HCT116 (cell line): ENCODE data around the gene SLC25A42. TPM values are rescaled to one million over a fixed set of nuclear protein-coding genes. Genes with fewer than 3 reads are reported as not detected.

ENCODE experiments used
- ATAC-seq: fragments of 200-7000 bp; cut with Tn5 transposase; 2 replicates; pipeline ENCODE4 v1.9.1; 2020; ENCODE audit warnings: mild to moderate bottlenecking, moderate library complexity
- BruUV-seq: library from RNA; stranded (reverse); fragments of 400-500 nt; replicated peaks from 2 replicates; lab custom pipeline; 2021; lab: Mats Ljungman, UMichigan
- CTCF ChIA-PET: fragments of 300-600 bp; sonication (Branson Sonifier 250); formaldehyde crosslinking; loops from one replicate; lab custom pipeline; 2021; ENCODE audit warnings: antibody characterized with exemption; lab: Charles Lee
- POLR2A ChIA-PET: fragments of 300-600, 350-600 bp; sonication (Branson Sonifier 250); formaldehyde crosslinking; loops from one replicate; lab custom pipeline; 2021; ENCODE audit warnings: antibody characterized with exemption; lab: Charles Lee
- RAD21 ChIA-PET, 2 experiments: fragments of 300-600 bp; sonication (Branson Sonifier 250); formaldehyde crosslinking; loops; one replicate each; lab custom pipeline; 2023; ENCODE audit warnings: low total read pairs in 2 of 2; ENCODE audit not compliant: uncharacterized antibody in 2 of 2, unreplicated experiment in 2 of 2, low non-redundant PET in 1 of 2; lab: Charles Lee
- DNase-seq: peaks from one replicate; pipeline ENCODE4 v3.0.0-alpha.2; 2010; ENCODE audit warnings: low read depth, low spot score
- H2AFZ ChIP-seq: fragments of 200-600 bp; shearing (Covaris generic), sonication (generic); 2 replicates; pipeline ENCODE4 v1.6.1; 2017; ENCODE audit warnings: low read depth, mixed run types, mixed read lengths, antibody characterized with exemption, low read length; ENCODE audit not compliant: poor library complexity, severe bottlenecking
- H3K27ac ChIP-seq: 2 replicates; pipeline ENCODE4 v1.5.1; 2012; ENCODE audit warnings: low read depth, low read length
- H3K27me3 ChIP-seq: fragments of 200-600 bp; sonication (generic); 2 replicates; pipeline ENCODE4 v1.6.1; 2016; ENCODE audit warnings: mixed run types, low read length, mixed read lengths; ENCODE audit not compliant: insufficient read depth
- H3K36me3 ChIP-seq, 2 experiments: fragments of 200-500 bp in 1 of 2; fragments of 200-600 bp in 1 of 2; sonication (Bioruptor generic) in 1 of 2; sonication (generic) in 1 of 2; 2 replicates each; pipeline versions ENCODE4 v1.5.1 to v1.6.1; 2014 to 2016; ENCODE audit warnings: low read length in 2 of 2, inconsistent platforms in 1 of 2, mixed read lengths in 1 of 2, mixed run types in 1 of 2; ENCODE audit not compliant: insufficient read depth in 2 of 2, control insufficient read depth in 1 of 2
- H3K4me1 ChIP-seq, 2 experiments: fragments of 200-600 bp in 1 of 2; sonication (generic) in 1 of 2; 2 replicates each; pipeline versions ENCODE4 v1.5.1 to v1.6.1; 2012 to 2017; ENCODE audit warnings: low read length in 2 of 2, inconsistent platforms in 1 of 2, mild to moderate bottlenecking in 1 of 2, mixed read lengths in 1 of 2, mixed run types in 1 of 2, moderate library complexity in 1 of 2; ENCODE audit not compliant: insufficient read depth in 2 of 2, control insufficient read depth in 1 of 2
- H3K4me2 ChIP-seq: fragments of 200-600 bp; sonication (generic); 2 replicates; pipeline ENCODE4 v1.6.1; 2017; ENCODE audit warnings: mixed run types, low read length, mixed read lengths
- H3K4me3 ChIP-seq, 2 experiments: fragments of 200-600 bp in 1 of 2; sonication (generic) in 1 of 2; replicated peaks in 1 of 2; 2 replicates each; pipeline ENCODE4 v1.5.1; 2011 to 2016; ENCODE audit warnings: low read length in 2 of 2, control low read depth in 1 of 2, low read depth in 1 of 2, mild to moderate bottlenecking in 1 of 2, mixed read lengths in 1 of 2, mixed run types in 1 of 2
- H3K79me2 ChIP-seq: fragments of 200-600 bp; sonication (generic); 2 replicates; pipeline ENCODE4 v1.6.1; 2017; ENCODE audit warnings: mild to moderate bottlenecking, mixed run types, low read length, moderate library complexity, mixed read lengths; ENCODE audit not compliant: insufficient read depth
- H3K9ac ChIP-seq: fragments of 200-600 bp; sonication (generic); 2 replicates; pipeline ENCODE4 v1.6.1; 2016; ENCODE audit warnings: low read length, mixed read lengths
- H3K9me2 ChIP-seq: fragments of 200-600 bp; sonication (generic), shearing (Covaris generic); 2 replicates; pipeline ENCODE4 v1.6.1; 2017; ENCODE audit warnings: mixed run types, mild to moderate bottlenecking, moderate library complexity; ENCODE audit not compliant: insufficient read depth
- H3K9me3 ChIP-seq, 2 experiments: fragments of 200-500 bp in 1 of 2; fragments of 200-600 bp in 1 of 2; sonication (Bioruptor generic) in 1 of 2; sonication (generic) in 1 of 2; 2 replicates each; pipeline ENCODE4 v1.6.1; 2014 to 2017; ENCODE audit warnings: low read length in 2 of 2, mixed read lengths in 2 of 2, inconsistent platforms in 1 of 2, low read depth in 1 of 2, mild to moderate bottlenecking in 1 of 2, mixed run types in 1 of 2, moderate library complexity in 1 of 2; ENCODE audit not compliant: control insufficient read depth in 1 of 2, insufficient read depth in 1 of 2
- H4K20me1 ChIP-seq: fragments of 200-600 bp; sonication (generic), shearing (Covaris generic); 2 replicates; pipeline ENCODE4 v1.6.1; 2017; ENCODE audit warnings: mixed run types, mild to moderate bottlenecking, moderate library complexity; ENCODE audit not compliant: insufficient read depth
- CEBPB ChIP-seq: IDR thresholded peaks from 2 replicates; pipeline ENCODE4 v1.6.1; 2012; ENCODE audit warnings: low read depth
- EZH2phosphoT487 ChIP-seq: fragments of 200-600 bp; IDR thresholded peaks from 2 replicates; pipeline ENCODE4 v1.6.1; 2018; ENCODE audit warnings: antibody characterized with exemption, borderline replicate concordance
- POLR2A ChIP-seq: IDR thresholded peaks from 2 replicates; pipeline ENCODE4 v1.7.0; 2011; ENCODE audit warnings: borderline replicate concordance; ENCODE audit not compliant: insufficient read depth, insufficient read length; ENCODE audit errors: extremely low read depth
- POLR2AphosphoS5 ChIP-seq: IDR thresholded peaks from 2 replicates; pipeline ENCODE4 v1.6.1; 2011; ENCODE audit warnings: mild to moderate bottlenecking, low read depth, low read length, moderate library complexity
- SP1 ChIP-seq: IDR thresholded peaks from 2 replicates; pipeline ENCODE4 v1.6.1; 2012; ENCODE audit warnings: low read depth
- SRF ChIP-seq: IDR thresholded peaks from 2 replicates; pipeline ENCODE4 v1.6.1; 2012; ENCODE audit warnings: low read depth
- YY1 ChIP-seq: IDR thresholded peaks from 2 replicates; pipeline ENCODE4 v1.6.1; 2011; ENCODE audit warnings: low read length, low read depth, moderate library complexity, mild to moderate bottlenecking; ENCODE audit not compliant: insufficient replicate concordance; ENCODE audit errors: extremely low read depth
- intact Hi-C: fragments of 100-400 bp; cut with micrococcal nuclease; formaldehyde crosslinking; loops from 2 replicates; pipeline ENCODE4 v1.10.0; 2022
- total RNA-seq: library from RNA; stranded (reverse); gene quantifications from one replicate; pipeline ENCODE4 v1.2.1, GENCODE V29; 2021; ENCODE audit not compliant: unreplicated experiment
- TF ChIP-seq, protein P1 (sequence below): IDR thresholded peaks from 2 replicates; pipeline ENCODE4 v1.6.1; 2012

Gene SLC25A42
- total RNA-seq, 1 experiment from 2014 or later: 10.2 TPM

- TF ChIP-seq, protein P1, sequence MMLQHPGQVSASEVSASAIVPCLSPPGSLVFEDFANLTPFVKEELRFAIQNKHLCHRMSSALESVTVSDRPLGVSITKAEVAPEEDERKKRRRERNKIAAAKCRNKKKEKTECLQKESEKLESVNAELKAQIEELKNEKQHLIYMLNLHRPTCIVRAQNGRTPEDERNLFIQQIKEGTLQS: no peak
- TF ChIP-seq YY1: peak; percentile 34
- TF ChIP-seq SP1: peak; percentile 99
Measured at GRCh38 chr19:19138109-19138981, 74.6 kb downstream of the SLC25A42 start, which contains the start of gene TMEM161A (continued).

DNA sequence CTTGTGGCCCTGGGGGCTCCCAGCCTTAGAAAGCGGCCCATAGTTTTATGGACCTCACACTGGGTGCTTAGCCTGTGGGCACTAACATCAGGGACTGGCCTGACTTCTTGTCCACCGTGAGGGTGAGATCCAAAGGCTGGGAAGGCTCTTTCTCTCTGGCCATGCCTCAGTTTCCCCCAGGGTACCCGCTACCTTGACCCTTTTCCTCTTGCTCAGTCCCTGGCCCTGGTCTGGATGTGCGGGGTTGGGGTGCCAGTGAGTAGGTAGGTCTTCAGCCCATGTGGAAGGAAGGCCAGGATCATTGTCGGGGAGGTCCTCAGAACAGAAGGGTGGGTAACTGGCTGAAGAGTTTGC is 76.1 kb downstream of the SLC25A42 start:
- no peaks in the 10 kb centered on the region for H3K36me3 ChIP-seq

More for the DNA sequence above, 76.1 kb downstream of the SLC25A42 start:
- no TSS peak for BruUV-seq
- RAD21 ChIA-PET: no interaction called here
- TF ChIP-seq POLR2AphosphoS5 (no peak), POLR2A (no peak), CEBPB (no peak), EZH2phosphoT487 (no peak), SRF (no peak)
- Histone ChIP-seq H3K27ac (no peak overlapping the region), H3K9me2 (no peaks in the 10 kb centered on the region), H3K4me3 (no peak overlapping the region), H3K4me2 (no peak overlapping the region), H3K79me2 (peaks cover 29% of the 10 kb centered on the region), H3K9ac (no peak overlapping the region), H3K9me3 (no peaks in the 10 kb centered on the region), H3K4me1 (peaks cover 10 to 18% of the 10 kb centered on the region in 2 experiments), H2AFZ (no peak overlapping the region), H4K20me1 (no peaks in the 10 kb centered on the region), H3K27me3 (no peaks in the 10 kb centered on the region)
- intact Hi-C loops: loop anchor here (1.0 kb wide), 2 partner anchors 87 to 145 kb away; no protein-coding TSS in a partner anchor
- DNase-seq: no peak
- CTCF ChIA-PET: interaction anchor here (1.3 kb wide), 1 partner anchor 144 kb away, joined by 3 read pairs; no protein-coding TSS in a partner anchor
- ATAC-seq: no peak
- POLR2A ChIA-PET: no interaction called here
